ENCODE data around the gene NSUN6.

The NSUN6 gene

GRCh38 chr10:18557960-18558359, 93.4 kb downstream of the NSUN6 start:
- no peak for DNase-seq

GRCh38 chr10:18556522-18557147, 94.8 kb downstream of the NSUN6 start:
- DNase-seq = no peak

- DNase-seq = no peak
Measured at GRCh38 chr10:18554479-18554878, 96.9 kb downstream of the NSUN6 start.

- no peak for DNase-seq
Measured at GRCh38 chr10:18551473-18551872, 99.9 kb downstream of the NSUN6 start.

GRCh38 chr10:18549105-18549504, 102.3 kb downstream of the NSUN6 start:
- DNase-seq = no peak

GRCh38 chr10:18545621-18546305, 105.6 kb downstream of the NSUN6 start:
- no peak for DNase-seq

- no peak for DNase-seq
Measured at GRCh38 chr10:18542832-18543231, 108.6 kb downstream of the NSUN6 start.

- no peak for DNase-seq
Measured at GRCh38 chr10:18540195-18540594, 111.2 kb downstream of the NSUN6 start.

- DNase-seq = no peak
Measured at GRCh38 chr10:18539335-18539734, 112.1 kb downstream of the NSUN6 start.

- no peak for DNase-seq
Measured at GRCh38 chr10:18533896-18534295, 117.5 kb downstream of the NSUN6 start.

GRCh38 chr10:18532881-18533535, 118.4 kb downstream of the NSUN6 start:
- DNase-seq = no peak

GRCh38 chr10:18528292-18528691, 123.1 kb downstream of the NSUN6 start:
- no peak for DNase-seq

- DNase-seq = no peak
Measured at GRCh38 chr10:18527687-18528086, 123.7 kb downstream of the NSUN6 start.

- no peak for DNase-seq
Measured at GRCh38 chr10:18523858-18524257, 127.5 kb downstream of the NSUN6 start.

GRCh38 chr10:18523025-18523424, 128.4 kb downstream of the NSUN6 start:
- DNase-seq = no peak

GRCh38 chr10:18516851-18517250, 134.5 kb downstream of the NSUN6 start:
- DNase-seq = no peak

- no peak for DNase-seq
Measured at GRCh38 chr10:18514537-18514936, 136.8 kb downstream of the NSUN6 start.

- DNase-seq = no peak
Measured at GRCh38 chr10:18508587-18508986, 142.8 kb downstream of the NSUN6 start.

GRCh38 chr10:18505456-18506118, 145.8 kb downstream of the NSUN6 start:
- DNase-seq = no peak

- no peak for DNase-seq
Measured at GRCh38 chr10:18504161-18504560, 147.2 kb downstream of the NSUN6 start.

GRCh38 chr10:18501629-18502028, 149.8 kb downstream of the NSUN6 start:
- no peak for DNase-seq

- DNase-seq = peak; percentile 0
Measured at GRCh38 chr10:18501198-18501597, 150.2 kb downstream of the NSUN6 start.

- DNase-seq = no peak
Measured at GRCh38 chr10:18500576-18500975, 150.8 kb downstream of the NSUN6 start.

GRCh38 chr10:18498998-18499397, 152.4 kb downstream of the NSUN6 start:
- DNase-seq = no peak

Data from CD4-positive, alpha-beta T cell treated with Interleukin-4 for 4 hours (primary cell).